Renal pelvis (tissue), 4 donors: ENCODE results near the gene KRTAP5-4. TPM values are rescaled to one million over a fixed set of nuclear protein-coding genes. Genes with fewer than 3 reads are reported as not detected.
"Not testable (repeated sequence)": the region's sequence is repeated elsewhere in the genome, so short reads cannot be mapped to it uniquely, and the experiment has no call there.

Source experiments
- DNase-seq: peaks from one replicate; pipeline ENCODE4 v3.0.0-alpha.2; 2013
- polyA plus RNA-seq, 3 donors: library from polyadenylated mRNA; unstranded; fragments of 120-200 nt; gene quantifications; one replicate each; pipeline ENCODE4 v1.2.1, GENCODE V29; 2013; ENCODE audit not compliant: insufficient read length in 3 of 3

Gene KRTAP5-4
- polyA plus RNA-seq, 3 donors = not detected

GRCh38 chr11:1639102-1639620, 17.2 kb upstream of the KRTAP5-4 start:
- DNase-seq = no peak

DNA sequence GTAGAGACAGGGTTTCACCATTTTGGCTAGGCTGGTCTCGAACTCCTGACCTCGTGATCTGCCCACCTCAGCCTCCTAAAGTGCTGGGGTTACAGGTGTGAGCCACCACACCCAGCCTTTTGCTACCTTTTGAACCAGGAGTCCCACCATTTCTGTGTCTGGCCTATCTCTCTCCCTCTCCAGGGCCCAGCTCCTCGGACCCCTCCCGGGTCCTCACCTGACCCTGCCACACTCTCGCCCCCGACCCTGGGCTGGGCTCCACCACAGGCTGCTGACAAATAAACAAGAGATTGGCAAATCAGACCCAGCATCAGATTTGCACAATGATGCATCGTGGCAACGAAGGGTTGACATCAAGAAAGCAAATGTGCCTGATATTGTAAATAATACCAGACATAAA, 16.4 kb upstream of the KRTAP5-4 start:
- DNase-seq = no peak

- no peak for DNase-seq
Observed at GRCh38 chr11:1637628-1638027, 15.7 kb upstream of the KRTAP5-4 start.

GRCh38 chr11:1636291-1636950, 14.5 kb upstream of the KRTAP5-4 start:
- DNase-seq = no peak

DNA sequence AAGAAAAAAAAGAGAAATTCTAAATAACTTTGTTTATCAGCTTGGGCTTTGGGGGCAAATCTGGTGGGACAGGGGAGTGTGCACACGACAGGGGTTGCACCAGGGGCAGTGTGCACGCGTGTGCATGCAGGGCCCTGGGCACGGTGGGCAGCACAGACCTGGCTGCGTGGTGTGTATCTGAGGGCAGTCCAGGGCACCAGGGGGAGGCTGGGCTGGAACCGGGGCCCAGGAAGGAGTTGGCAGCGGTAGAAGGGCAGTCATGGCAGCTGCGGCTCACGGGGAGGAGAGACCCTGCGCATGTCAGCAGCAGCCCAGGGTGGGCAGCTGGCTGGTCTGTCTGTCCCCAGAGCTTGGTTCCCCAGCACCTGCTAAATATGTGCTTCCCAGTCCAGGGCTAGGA, 11.9 kb upstream of the KRTAP5-4 start:
- no peak for DNase-seq

DNA sequence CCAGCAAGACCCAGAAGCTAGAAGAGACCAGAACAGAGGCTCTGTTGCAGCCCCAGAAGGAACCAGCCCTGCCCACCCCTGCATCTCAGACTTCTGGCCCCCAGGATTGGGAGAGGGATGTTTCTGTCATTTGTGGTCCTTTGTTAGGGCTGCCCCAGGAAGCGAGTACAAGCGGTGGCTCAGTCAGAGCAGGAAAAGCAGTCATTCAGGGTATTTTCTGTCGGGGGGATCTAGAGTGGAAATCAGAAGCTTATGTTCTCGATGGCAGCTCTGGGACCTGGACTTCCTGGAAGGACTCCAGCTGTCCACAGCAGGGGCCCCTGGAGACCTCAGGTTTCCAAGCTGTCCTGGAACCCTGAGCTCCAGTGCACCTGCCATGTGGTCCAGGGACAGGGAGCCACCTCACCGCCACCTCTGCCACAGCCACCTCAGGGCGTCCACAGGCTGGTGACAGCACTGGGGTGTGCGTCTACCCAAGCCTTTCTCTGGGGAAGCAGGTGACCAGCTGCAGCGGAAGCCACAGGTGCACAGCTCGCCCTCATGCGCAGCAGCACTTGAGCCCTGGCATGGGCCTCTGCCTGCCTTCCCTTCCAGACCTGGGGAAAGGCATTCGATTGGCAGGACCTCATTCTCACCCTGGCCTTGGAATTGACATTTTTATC, 10.2 kb upstream of the KRTAP5-4 start:
- DNase-seq = no peak

DNA sequence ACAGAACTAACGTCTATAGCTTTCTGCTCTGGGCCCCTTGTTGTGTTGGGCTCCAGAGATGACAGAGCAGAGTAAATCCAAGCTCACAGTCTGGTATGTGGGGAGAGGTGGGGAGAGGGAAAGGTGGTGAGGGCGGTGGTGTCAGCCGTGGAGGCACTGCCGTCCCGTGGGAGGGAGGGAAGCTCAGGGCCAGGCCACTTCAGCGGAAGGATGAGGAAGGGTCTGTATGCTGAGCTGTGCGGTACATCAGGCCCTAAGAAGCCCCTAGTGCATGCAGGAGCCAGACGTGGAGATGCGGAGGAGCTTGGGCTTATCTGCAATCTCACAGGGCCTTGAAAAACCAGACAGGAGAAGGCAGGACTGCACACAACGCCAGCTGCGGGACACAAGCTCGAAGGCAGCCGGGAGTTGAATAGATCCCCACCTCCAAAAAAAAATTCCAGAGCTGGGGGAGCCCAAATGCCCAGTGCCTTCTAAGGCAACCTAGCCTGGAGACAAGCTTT, 9.2 kb upstream of the KRTAP5-4 start:
- DNase-seq = no peak

GRCh38 chr11:1630271-1630670, 8.3 kb upstream of the KRTAP5-4 start:
- no peak for DNase-seq

DNA sequence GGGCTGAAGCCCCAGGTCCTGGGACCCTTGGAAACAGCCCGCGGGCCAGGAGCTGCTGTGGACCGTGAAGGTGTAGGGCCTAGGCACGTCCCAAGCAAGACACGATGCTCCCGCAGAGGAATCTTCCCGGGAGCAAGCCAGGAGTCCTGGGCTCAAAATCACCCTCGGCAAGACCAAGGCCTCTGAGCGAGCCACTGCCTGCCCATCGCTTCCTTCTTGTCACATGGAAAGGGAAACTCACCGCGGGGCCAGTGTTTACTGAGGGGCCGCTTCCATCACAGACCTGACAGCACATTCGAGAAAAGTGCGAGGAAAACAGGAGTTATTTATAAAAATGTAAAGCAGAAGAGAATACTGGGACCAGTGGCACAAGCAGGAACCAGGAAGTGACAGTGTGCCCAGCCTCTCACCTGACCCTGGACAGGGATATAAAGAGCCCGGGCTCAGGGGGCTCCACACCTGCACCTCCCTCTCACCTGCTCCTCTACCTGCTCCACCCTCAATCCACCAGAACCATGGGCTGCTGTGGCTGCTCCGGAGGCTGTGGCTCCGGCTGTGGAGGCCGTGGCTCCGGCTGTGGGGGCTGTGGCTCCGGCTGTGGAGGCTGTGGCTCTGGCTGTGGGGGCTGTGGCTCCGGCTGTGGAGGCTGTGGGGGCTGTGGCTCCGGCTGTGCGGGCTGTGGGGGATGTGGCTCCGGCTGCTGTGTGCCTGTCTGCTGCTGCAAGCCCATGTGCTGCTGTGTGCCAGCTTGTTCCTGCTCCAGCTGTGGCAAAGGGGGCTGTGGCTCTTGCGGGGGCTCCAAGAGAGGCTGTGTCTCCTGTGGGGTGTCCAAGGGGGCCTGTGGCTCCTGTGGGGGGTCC, 7.6 kb upstream of the KRTAP5-4 start, which contains the start of gene KRTAP5-5:
Gene KRTAP5-5, plus strand, starts transcription at position 450 of the 860 bp plus-strand sequence. Its CDS starts 66 bp downstream, at position 516.
- DNase-seq = no peak

- no peak for DNase-seq
Observed at GRCh38 chr11:1628506-1629325, 6.8 kb upstream of the KRTAP5-4 start.

GRCh38 chr11:1625541-1625940, 3.6 kb upstream of the KRTAP5-4 start:
- DNase-seq = no peak

DNA sequence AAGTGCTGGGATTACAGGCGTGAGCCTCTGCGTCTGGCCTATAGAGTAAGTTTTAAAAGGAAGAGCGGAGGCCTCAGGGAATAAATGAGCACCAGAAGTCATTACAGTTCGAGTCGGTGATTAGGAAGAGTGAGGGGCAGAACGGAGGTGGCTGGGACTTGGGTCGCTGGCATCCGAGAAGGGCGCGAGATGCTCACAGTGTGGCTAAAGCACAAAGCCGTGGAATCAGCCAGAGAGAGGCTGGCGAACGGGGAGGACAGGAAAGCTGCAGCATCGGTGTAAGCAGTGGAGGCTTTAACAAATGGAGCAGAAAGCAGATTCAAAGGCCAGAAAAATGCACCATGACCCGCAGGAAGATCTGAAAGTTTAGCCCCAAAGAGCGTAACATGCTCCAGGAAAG, 2.7 kb upstream of the KRTAP5-4 start:
- no peak for DNase-seq

- DNase-seq = no peak
Observed at GRCh38 chr11:1623716-1624115, 1.8 kb upstream of the KRTAP5-4 start.

GRCh38 chr11:1619449-1619848, 2.5 kb downstream of the KRTAP5-4 start:
- DNase-seq = no peak

- DNase-seq = no peak
Observed at GRCh38 chr11:1618231-1618630, 3.7 kb downstream of the KRTAP5-4 start.

- no peak for DNase-seq
Observed at GRCh38 chr11:1608363-1608762, 13.6 kb downstream of the KRTAP5-4 start, which contains the start of gene KRTAP5-3. TSS of gene KRTAP5-3 (minus strand) at chr11:1608463. CDS start at chr11:1608385, 78 bp downstream.

GRCh38 chr11:1607901-1608300, 14.0 kb downstream of the KRTAP5-4 start:
- DNase-seq = not testable (repeated sequence)

DNA sequence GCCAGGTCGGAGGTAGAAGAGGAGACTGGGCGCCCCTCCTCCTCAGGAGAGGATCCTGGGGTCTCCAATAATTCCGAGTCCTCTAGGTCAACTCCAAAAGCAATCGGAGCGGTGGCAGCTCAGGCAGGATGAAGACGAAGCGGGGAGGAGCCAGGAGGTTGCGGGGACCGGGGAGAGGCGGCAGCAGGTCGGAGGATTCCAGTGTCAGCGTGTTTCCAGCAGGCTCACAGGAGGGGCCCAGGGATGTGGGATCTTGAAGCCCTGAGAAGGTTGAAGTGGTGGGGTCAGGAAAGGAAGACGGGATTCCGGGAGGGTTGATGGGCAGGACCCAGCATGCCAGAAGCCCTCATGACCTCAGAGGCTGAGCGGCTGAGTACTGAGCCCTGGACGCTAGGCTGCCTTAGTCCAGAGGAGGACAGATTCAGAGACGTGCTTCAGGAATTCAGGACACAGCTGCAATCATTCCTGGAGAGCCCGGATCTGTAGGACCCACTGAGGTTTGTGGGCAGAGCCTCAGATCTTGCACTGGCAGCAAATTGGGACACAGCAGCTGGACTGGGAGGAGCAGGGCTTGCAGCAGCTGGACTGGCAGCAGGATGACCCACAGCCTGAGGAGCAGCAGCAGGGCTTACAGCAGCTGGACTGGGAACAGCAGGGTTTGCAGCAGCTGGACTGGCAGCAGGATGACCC, 14.6 kb downstream of the KRTAP5-4 start:
- DNase-seq = not testable (repeated sequence)

DNA sequence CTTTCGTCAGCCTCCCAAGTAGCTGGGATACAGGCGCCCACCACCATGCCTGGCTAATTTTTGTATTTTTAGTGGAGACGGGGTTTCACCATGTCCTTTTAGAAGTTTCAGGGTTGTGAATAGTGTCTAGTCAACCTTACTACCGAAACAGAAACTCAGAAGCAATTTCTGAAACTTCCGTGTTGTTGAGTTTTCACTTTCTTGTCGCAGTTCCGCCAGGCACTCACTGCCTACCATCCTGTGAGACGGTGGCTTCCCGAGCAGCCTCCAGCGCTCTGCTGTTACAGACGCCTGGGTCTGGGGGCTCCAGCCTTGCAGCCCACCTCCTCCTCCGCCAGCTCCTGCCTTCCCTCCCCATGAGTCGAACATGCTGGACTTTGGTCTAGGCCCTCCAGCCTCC, 16.0 kb downstream of the KRTAP5-4 start:
- DNase-seq = not testable (repeated sequence)

- DNase-seq = no peak
Observed at GRCh38 chr11:1604711-1605110, 17.2 kb downstream of the KRTAP5-4 start.

GRCh38 chr11:1604181-1604580, 17.8 kb downstream of the KRTAP5-4 start:
- DNase-seq = no peak
